HK-2 (cell line): Measurements from ENCODE around the gene MAGI2.

Source experiments
- DNase-seq: peaks from one replicate; pipeline ENCODE4 v3.0.0-alpha.2; 2018; ENCODE audit not compliant: unreplicated experiment

MAGI2 gene

GRCh38 chr7:78420001-78420400 is 1033.5 kb downstream of the MAGI2 start:
- DNase-seq, result no peak

GRCh38 chr7:78417180-78417853 is 1036.2 kb downstream of the MAGI2 start:
- no peak for DNase-seq

GRCh38 chr7:78413568-78413967 is 1039.9 kb downstream of the MAGI2 start:
- DNase-seq, result no peak

GRCh38 chr7:78412216-78412858 is 1041.1 kb downstream of the MAGI2 start:
- no peak for DNase-seq

GRCh38 chr7:78407031-78407430 is 1046.4 kb downstream of the MAGI2 start:
- no peak for DNase-seq

- no peak for DNase-seq
Measured at GRCh38 chr7:78406531-78406930, 1046.9 kb downstream of the MAGI2 start.

- DNase-seq, result no peak
Measured at GRCh38 chr7:78402096-78402495, 1051.4 kb downstream of the MAGI2 start.

- no peak for DNase-seq
Measured at GRCh38 chr7:78400038-78400437, 1053.4 kb downstream of the MAGI2 start.

GRCh38 chr7:78399033-78399769 is 1054.3 kb downstream of the MAGI2 start:
- DNase-seq, result no peak

GRCh38 chr7:78398576-78398975 is 1054.9 kb downstream of the MAGI2 start:
- no peak for DNase-seq

- no peak for DNase-seq
Measured at GRCh38 chr7:78398081-78398480, 1055.4 kb downstream of the MAGI2 start.

GRCh38 chr7:78396210-78396609 is 1057.3 kb downstream of the MAGI2 start:
- DNase-seq, result no peak

- DNase-seq, result no peak
Measured at GRCh38 chr7:78395298-78396036, 1058.0 kb downstream of the MAGI2 start.

- no peak for DNase-seq
Measured at GRCh38 chr7:78389022-78389421, 1064.4 kb downstream of the MAGI2 start.

- no peak for DNase-seq
Measured at GRCh38 chr7:78386520-78386919, 1066.9 kb downstream of the MAGI2 start.

- no peak for DNase-seq
Measured at GRCh38 chr7:78383096-78383880, 1070.2 kb downstream of the MAGI2 start.

GRCh38 chr7:78379148-78379547 is 1074.3 kb downstream of the MAGI2 start:
- DNase-seq, result no peak

GRCh38 chr7:78377532-78377931 is 1075.9 kb downstream of the MAGI2 start:
- no peak for DNase-seq

- no peak for DNase-seq
Measured at GRCh38 chr7:78370936-78371335, 1082.5 kb downstream of the MAGI2 start.

- no peak for DNase-seq
Measured at GRCh38 chr7:78368771-78369170, 1084.7 kb downstream of the MAGI2 start.

GRCh38 chr7:78367280-78367773 is 1086.1 kb downstream of the MAGI2 start:
- no peak for DNase-seq
